GM18505 (cell line): ENCODE results near the gene SPHK1.

Experiments used
- ATAC-seq: cut with Tn5 transposase; IDR thresholded peaks from one replicate; pipeline ENCODE4 v1.9.1; 2021; ENCODE audit not compliant: unreplicated experiment
- POLR2A ChIP-seq: IDR thresholded peaks from 4 replicates; pipeline ENCODE4 v1.6.1; 2011; ENCODE audit warnings: borderline replicate concordance; ENCODE audit not compliant: insufficient read depth, insufficient read length; ENCODE audit errors: extremely low read depth

SPHK1 gene

GRCh38 chr17:76384987-76385891 is 830 bp downstream of the SPHK1 start:
- ATAC-seq: no peak
- no peak for TF ChIP-seq POLR2A

- no peak for TF ChIP-seq POLR2A
Observed at GRCh38 chr17:76385892-76386786, 1.7 kb downstream of the SPHK1 start.

GRCh38 chr17:76386966-76387765 is 2.8 kb downstream of the SPHK1 start:
- TF ChIP-seq POLR2A: no peak
- ATAC-seq: no peak

More at GRCh38 chr17:76385892-76386786, 1.7 kb downstream of the SPHK1 start:
- ATAC-seq: no peak

GRCh38 chr17:76388966-76389888 is 4.8 kb downstream of the SPHK1 start:
- ATAC-seq: no peak
- no peak for TF ChIP-seq POLR2A

GRCh38 chr17:76390003-76390421 is 5.6 kb downstream of the SPHK1 start:
- TF ChIP-seq POLR2A: no peak
- ATAC-seq: no peak

GRCh38 chr17:76391200-76391715 is 6.8 kb downstream of the SPHK1 start:
- TF ChIP-seq POLR2A: no peak
- no peak for ATAC-seq

- ATAC-seq: no peak
- no peak for TF ChIP-seq POLR2A
Observed at GRCh38 chr17:76394166-76394565, 9.8 kb downstream of the SPHK1 start.

GRCh38 chr17:76395980-76396379 is 11.6 kb downstream of the SPHK1 start:
- no peak for ATAC-seq
- TF ChIP-seq POLR2A: no peak

- no peak for TF ChIP-seq POLR2A
- ATAC-seq: no peak
Observed at GRCh38 chr17:76397184-76397583, 12.8 kb downstream of the SPHK1 start.

GRCh38 chr17:76397687-76398522 is 13.5 kb downstream of the SPHK1 start:
- no peak for TF ChIP-seq POLR2A
- ATAC-seq: no peak
